NCI-H2171 treated with DMSO at 0.1 percent for 48 hours (cell line): ENCODE data around the gene MDN1.
"Not testable (repeated sequence)": the region's sequence is repeated elsewhere in the genome, so short reads cannot be mapped to it uniquely, and the experiment has no call there.

Experiments used
- DNase-seq: peaks from one replicate; lab custom pipeline; 2025; lab: John Stamatoyannopoulos, UW

MDN1 gene

GRCh38 chr6:89818977-89819335 lies 638 bp downstream of the MDN1 start:
- DNase-seq: peak; percentile 60

DNA sequence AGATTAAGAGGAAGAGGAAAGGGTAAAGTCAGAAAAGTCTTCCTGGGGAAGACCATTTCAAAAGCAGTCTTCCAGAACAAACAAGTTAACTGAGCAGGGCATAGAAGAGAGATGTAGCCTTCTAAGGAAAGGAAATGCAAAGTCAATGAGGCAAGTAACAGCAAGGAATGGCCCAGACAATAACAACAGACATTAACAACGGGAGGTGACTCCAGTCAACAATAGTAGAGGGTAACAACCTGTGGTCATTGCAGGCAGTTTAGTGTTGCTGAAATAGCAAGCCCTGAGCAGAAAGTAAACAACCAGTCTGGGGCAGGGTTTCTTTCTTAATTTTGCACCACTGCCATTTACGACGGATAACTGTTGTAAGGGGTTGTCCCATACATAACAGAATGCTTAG lies 2.1 kb downstream of the MDN1 start:
- DNase-seq: no peak

GRCh38 chr6:89813422-89813821 lies 6.2 kb downstream of the MDN1 start:
- not testable (repeated sequence) for DNase-seq

DNA sequence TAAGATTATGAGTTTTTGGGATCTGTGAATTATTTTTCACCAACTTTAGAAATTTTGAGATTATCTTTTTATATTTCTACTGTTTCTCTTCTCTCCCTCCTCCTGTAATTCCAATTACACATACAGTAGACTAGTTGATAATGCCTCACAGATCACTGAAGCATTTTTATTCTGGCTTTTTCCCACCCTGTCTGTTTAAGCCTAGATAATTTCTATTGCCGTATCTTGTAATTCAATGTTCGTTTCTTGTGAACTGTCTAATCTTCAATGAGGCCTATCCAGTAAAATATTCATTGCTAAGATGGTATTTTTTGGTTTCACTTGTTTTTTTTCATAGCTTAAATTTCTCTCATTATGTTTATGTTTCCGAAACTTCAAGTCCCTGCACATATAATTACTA lies 12.0 kb downstream of the MDN1 start:
- no peak for DNase-seq

GRCh38 chr6:89805814-89806371 lies 13.7 kb downstream of the MDN1 start:
- DNase-seq: no peak

DNA sequence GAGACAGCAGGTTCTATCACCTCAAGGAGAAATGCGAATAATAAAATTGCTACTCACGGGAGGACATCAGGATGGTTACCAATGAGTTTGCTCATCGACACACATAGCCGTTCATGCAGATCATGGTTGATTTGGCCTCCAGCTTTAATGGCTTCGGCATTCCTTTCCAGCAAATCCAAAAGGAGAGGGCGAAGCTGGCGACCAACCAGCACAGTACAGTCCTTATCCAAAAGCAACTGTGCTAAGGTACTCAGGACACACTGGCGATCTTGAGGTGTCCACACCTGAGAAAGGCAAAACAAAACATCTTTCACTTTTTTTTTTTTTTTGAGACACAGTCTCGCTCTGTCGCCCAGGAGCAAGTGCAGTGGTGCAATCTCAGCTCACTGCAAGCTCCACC lies 16.3 kb downstream of the MDN1 start:
- DNase-seq: no peak

- DNase-seq: no peak
Measured at GRCh38 chr6:89799756-89800155, 19.8 kb downstream of the MDN1 start.

DNA sequence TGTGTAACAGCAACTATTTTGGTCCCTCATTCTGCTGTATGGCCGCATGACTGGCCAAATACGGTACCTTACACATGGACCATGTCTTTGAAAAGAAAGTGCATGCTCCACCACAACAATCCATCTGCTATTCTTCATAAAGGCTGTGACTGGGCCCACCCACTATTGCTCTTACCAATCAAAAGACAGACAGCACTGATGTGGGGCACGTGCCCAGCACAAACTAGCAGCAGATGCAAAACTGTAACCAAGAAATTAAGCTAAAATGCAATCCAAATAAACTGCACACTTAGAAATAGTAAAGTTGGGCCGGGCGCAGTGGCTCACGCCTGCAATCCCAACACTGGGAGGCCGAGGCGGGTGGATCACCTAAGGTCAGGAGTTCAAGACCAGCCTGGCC lies 20.5 kb downstream of the MDN1 start:
- no peak for DNase-seq

DNA sequence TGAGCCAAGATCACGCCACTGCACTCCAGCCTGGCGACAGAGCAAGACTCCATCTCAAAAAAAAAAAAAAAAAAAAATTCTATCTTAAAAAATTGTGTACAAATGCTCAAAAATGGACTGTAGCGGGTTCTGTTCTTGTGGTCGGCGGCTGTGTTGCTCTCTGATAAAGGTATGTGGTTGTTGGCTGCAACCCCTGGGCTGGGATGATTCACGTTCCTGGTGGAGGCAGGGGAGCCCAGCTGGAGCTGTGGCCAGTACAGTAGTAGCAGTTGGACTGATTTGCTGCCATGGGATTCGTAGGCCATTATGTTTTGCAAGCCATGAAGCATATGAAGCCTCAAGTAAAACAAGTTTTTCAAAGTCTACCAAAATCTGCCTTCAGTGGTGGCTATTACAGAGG lies 22.3 kb downstream of the MDN1 start:
- DNase-seq: no peak

GRCh38 chr6:89794324-89794723 lies 25.3 kb downstream of the MDN1 start:
- DNase-seq: no peak

- DNase-seq: no peak
Measured at GRCh38 chr6:89793586-89793985, 26.0 kb downstream of the MDN1 start.

DNA sequence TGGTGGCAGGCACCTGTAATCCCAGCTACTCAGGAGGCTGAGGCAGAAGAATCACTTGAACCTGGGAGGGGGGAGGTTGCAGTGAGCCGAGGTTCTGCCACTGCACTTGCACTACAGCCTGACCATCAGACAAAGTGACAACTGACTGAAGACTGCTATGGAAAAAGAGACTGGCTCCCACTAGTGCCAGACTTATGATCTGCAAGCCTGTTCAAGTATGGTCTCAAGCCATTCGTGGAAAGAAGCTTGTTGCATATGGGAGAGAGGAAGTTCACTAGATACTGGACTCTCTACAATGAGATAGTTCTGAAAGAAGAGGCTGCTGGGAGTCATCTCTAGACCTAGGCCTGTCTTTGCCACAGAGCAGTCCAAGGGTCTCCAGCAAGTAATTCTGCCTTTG lies 26.7 kb downstream of the MDN1 start:
- peak; percentile 40 for DNase-seq

- no peak for DNase-seq
Measured at GRCh38 chr6:89790403-89790802, 29.2 kb downstream of the MDN1 start.

DNA sequence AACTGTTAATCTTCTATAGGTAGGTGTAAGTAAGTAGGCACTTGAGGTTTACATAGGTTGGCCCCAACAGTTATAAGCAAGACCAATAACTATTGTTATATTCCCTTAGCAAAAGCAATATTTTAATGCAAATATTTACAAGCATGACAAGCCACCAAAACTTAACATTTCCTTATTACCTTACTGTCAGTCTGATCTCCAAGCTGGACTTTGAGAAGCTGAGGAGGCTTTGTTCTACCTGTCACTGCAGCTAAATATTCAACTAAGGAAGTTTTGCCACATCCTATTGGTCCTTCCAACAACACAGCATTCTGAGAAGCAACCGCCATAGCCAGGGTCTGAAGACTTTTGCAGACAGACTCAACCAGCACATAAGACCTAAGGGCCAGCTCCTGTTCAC lies 29.6 kb downstream of the MDN1 start:
- DNase-seq: no peak

DNA sequence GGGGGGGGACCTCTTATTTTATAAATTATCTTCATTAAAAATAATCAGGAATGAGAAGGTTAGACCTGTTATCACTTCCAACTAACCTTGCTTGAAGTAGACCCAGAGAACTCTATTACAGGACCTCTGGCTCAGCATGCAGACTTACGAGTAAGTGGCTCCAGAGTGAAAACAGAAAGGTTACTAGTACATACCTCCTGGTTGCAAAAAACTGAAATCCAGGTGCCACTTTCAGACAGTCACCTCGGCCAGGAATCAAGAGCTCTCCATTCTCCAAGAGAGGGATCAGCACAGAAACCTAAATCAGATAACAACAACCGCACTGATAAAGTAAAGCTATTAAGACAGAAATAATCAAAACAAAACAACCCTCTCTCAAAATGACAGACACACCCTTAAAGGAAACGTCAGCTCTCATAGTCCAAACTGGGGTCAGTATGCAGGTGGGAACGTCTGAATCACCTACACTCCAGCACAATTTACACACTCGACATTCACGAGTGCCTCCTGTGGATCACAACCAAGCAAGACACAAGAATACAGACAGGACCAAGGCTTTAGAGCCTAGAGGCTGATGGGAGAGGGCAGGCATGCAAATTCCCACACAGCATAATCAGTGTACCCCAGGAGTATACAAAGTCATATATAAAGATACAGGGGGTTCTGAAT lies 31.8 kb downstream of the MDN1 start:
- DNase-seq: no peak

DNA sequence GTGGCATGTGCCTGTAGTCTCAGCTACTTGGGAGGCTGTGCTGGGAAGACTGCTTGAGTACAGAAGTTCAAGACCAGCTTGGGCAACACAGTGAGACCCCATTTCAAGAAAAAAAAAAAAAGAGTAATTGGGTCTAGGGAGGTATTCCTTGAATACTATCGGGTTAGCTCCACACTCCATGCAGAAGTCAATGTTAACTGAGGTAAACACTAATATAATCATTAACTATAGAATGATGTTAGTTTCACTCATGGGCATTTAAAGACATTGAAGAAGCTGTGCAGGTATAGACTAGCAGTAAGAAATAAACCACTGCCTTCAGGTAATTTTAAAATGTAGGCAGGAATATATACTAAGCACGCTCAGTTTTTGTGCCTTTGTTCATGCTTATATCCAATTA lies 32.6 kb downstream of the MDN1 start:
- DNase-seq: no peak

DNA sequence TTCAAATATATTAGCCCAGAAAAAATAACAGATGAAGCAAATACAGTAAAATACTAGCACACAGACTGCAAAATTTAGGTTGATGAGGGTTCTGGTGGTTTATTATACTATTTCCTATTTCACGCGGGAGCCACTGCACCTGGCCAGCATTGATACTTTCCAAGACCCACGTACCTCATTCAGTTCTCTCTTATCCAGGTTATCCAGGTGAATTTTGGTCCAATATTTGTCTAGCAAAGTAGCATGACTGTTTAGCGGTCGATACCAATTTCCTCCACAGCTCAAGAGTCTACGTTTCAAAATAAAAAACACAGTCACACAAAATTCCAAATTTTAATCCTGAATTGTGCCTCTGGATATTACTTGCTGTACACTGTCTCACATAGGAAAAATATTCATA lies 34.8 kb downstream of the MDN1 start:
- no peak for DNase-seq

DNA sequence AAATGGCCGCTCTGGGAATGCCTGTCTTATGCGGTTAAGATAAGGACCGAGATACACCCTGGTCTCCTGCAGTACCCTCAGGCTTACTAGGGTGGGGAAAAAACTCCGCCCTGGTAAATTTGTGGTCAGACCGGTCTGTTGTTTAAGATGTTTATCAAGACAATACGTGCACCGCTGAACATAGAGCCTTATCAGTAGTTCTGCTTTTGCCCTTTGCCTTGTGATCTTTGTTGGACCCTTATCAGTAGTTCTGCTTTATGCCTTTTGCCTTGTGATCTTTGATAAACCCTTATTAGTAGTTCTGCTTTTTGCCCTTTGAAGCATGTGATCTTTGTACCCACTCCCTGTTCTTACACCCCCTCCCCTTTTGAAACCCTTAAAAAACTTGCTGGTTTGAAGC lies 36.3 kb downstream of the MDN1 start:
- not testable (repeated sequence) for DNase-seq

DNA sequence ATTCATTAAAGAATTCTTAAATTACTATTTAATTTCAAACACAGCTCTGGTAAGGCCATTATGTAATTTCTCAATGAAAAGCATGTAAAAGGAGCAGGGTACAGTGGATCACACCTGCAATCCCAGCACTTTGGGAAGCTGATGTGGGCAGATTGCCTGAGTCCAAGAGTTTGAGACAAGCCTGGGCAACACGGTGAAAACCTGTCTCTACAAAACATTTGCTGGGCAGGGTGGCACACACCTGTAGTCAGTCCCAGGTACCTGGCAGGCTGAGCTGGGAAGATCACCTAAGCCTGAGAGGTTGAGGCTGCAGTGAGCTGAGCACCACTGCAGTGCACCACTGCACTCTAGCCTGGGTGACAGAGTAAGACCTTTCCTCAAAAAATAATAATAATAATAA lies 37.4 kb downstream of the MDN1 start:
- no peak for DNase-seq

DNA sequence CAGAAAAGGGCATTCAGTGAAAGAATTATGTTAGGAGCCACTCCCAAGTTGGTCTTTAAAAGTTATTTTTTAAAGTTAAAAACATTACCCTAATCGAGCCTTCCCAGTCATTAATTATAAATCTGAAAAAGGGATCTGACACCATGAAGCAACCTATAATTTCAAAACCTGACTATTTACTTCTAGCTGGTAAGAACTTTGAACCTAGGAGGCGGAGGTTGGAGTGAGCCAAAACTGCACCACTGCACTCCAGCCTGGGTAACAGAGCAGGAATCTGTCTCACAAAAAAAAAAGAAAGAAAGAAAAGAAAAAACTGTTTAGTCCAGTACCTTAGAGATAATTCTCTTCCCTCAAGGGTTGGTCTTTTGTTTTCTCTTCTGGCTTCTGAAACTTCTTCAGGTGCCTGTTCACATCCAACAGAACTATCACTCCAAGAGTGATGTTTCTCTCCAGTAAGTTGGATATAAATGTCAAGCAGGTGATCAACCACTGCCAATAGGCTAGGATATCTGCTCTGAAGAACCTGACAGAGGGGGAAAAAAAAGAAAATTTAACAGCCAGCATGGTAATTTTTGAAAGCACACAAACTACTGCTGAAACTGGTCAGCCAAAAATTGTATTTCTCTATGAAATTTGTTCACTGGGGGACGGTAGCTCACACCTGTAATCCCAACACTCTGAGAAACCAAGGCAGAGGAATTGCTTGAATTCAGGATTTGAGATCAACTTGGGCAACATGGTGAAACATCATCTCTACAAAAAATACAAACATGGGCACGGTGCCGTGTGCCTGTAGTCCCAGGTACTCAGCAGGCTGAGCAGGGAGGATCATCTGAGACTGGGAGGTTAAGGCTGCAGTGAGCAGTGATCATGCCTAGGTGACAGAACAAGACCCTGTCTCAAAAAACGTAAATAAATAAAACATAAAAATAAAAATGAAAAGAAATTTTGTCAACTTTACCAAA lies 38.2 kb downstream of the MDN1 start:
- no peak for DNase-seq

DNA sequence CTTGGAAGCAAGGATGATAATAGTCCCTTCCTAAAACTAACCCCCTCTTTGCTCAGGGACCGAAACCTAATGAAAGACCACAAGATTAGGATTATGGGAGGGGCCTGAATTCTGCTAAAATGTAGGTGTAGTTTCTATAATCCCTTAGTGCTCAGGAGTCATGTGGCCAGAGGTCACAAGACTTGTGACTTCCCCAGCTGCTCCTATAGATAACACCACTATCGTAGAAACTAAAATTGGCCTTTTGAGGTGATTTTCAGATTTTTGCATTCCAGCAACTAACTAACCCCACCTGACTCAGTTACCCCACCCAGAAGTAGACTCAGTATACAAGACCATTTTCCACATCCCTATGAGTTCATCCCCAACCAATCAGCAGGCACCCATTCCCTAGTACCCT lies 42.1 kb downstream of the MDN1 start:
- no peak for DNase-seq

GRCh38 chr6:89776583-89777233 lies 42.9 kb downstream of the MDN1 start:
- no peak for DNase-seq

DNA sequence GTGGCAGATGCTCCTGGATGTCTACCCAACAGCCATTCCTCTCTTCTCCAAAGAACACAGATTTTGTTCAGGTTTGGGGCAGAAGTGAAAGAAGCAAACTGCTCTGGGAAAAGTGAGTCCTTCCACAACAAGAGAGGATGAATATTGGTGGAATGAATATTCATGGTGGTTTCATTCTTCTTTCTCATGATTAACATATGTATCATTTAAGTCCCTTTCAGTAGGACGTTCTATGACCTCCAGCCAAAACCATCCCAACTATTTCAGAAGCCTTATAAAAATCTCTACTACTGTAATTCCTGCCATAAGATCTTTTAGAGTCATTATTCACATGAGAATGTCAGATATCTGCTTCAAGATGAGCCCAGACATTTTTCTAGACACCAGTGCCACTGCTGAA lies 44.4 kb downstream of the MDN1 start:
- DNase-seq: no peak
